ENCODE data around the gene RERE. TPM values are rescaled to one million over a fixed set of nuclear protein-coding genes. Genes with fewer than 3 reads are reported as not detected.

Gene RERE
- total RNA-seq, 1 donor from 2014 or later: 19.2 TPM

DNA sequence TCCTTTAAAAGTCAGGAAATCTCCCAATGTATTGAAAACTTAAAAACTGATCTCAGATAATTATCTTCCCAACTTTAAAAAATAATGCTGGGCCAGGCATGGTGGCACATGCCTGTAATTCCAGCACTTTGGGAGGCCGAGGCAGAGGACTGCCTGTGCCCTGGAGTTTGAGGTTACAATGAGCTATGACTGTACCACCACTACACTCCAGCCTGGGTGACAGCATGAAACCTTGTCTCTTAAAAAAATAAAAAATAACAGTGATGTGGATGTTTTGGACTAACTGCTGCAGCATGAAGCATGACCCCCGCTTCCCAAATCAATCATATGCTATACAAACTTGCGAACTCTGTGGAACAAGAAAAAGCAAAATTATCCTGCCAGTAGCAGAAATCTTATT lies 186.3 kb downstream of the RERE start:
- DNase-seq (ENCODE audit: low read depth) (no peak), FAIRE-seq (no peak)
- no peaks in the 10 kb centered on the region for H3K27me3 ChIP-seq (ENCODE audit: control insufficient read depth, insufficient read depth, low read length)
- H3K36me3 ChIP-seq (ENCODE audit: control insufficient read depth, insufficient read depth, low read length): no peaks in the 10 kb centered on the region
- TF ChIP-seq, protein P1, sequence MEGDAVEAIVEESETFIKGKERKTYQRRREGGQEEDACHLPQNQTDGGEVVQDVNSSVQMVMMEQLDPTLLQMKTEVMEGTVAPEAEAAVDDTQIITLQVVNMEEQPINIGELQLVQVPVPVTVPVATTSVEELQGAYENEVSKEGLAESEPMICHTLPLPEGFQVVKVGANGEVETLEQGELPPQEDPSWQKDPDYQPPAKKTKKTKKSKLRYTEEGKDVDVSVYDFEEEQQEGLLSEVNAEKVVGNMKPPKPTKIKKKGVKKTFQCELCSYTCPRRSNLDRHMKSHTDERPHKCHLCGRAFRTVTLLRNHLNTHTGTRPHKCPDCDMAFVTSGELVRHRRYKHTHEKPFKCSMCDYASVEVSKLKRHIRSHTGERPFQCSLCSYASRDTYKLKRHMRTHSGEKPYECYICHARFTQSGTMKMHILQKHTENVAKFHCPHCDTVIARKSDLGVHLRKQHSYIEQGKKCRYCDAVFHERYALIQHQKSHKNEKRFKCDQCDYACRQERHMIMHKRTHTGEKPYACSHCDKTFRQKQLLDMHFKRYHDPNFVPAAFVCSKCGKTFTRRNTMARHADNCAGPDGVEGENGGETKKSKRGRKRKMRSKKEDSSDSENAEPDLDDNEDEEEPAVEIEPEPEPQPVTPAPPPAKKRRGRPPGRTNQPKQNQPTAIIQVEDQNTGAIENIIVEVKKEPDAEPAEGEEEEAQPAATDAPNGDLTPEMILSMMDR (IDR thresholded peaks at IDR 0.05; ENCODE audit: insufficient read depth, low read length, severe bottlenecking): no peak
- H3K4me3 ChIP-seq (ENCODE audit: low read depth, low read length): no peak overlapping the region

DNA sequence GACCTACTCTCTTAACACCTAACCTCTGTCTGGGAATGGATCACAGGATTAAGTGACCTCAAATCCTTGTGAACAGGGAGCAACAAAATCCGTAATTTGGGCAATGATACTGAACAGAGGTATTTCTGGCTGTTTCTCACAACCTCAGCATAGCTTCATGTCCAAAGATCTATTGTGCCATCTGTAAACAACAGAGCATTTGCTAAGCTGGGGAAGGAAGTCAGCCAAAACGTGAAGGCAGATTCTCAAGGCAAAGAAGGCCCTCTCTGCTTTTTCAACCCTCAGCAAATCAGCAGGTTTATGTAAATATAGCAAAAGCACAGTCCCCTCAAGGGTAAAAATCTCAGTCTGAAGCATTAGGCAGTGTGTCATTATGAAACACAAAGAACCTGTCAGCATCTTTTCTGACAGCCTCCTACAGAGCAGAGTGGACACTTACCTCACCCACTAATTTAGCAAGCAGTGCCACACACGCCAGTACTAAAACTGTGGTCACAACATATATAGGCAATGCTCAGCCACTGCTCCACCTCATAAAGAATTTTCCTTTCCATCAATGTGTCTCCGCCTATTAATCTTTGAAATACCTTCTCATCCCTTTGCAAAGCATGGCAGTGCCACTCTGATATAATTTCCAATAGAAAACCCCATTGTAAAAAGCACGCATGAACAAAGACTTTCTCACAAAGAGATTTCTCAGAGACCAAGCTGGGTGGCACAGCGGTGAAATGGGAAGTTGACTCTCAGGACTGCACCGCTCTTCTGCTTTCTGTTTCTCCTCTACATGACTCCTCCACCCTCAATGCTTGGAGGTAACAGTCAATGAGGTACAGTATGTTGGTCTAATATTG lies 188.0 kb downstream of the RERE start:
- FAIRE-seq: no peak

DNA sequence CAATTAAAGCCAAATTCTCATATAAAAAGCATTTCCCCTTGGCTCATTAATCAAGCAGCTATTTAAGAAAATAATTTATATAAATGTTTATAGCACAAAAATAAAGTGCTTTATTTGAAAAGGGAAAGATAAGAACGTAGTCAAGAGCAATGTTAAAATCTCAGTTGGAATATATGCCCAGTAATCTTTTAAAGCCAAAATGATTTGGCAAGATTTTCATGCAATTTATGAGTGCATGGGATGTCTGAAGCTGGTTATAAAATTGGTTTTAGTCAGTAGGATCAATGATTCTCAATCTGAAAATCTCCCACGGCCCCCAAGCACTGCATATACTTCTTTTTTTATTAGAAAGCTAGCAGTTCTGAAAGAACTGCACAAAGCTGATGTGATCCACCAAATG lies 188.8 kb downstream of the RERE start:
- TF ChIP-seq, protein P1 (IDR thresholded peaks at IDR 0.05; ENCODE audit: insufficient read depth, low read length, severe bottlenecking): no peak
- no peak overlapping the region for H3K4me3 ChIP-seq (ENCODE audit: low read depth, low read length)
- DNase-seq (ENCODE audit: low read depth) (no peak), FAIRE-seq (no peak)
- H3K27me3 ChIP-seq (ENCODE audit: control insufficient read depth, insufficient read depth, low read length): no peaks in the 10 kb centered on the region
- no peaks in the 10 kb centered on the region for H3K36me3 ChIP-seq (ENCODE audit: control insufficient read depth, insufficient read depth, low read length)

More for the DNA sequence above, 188.0 kb downstream of the RERE start:
- Histone ChIP-seq H3K27me3 (ENCODE audit: control insufficient read depth, insufficient read depth, low read length) (no peaks in the 10 kb centered on the region), H3K4me3 (ENCODE audit: low read depth, low read length) (no peak overlapping the region), H3K36me3 (ENCODE audit: control insufficient read depth, insufficient read depth, low read length) (no peaks in the 10 kb centered on the region)
- DNase-seq (ENCODE audit: low read depth): no peak
- TF ChIP-seq, protein P1 (IDR thresholded peaks at IDR 0.05; ENCODE audit: insufficient read depth, low read length, severe bottlenecking): no peak

DNA sequence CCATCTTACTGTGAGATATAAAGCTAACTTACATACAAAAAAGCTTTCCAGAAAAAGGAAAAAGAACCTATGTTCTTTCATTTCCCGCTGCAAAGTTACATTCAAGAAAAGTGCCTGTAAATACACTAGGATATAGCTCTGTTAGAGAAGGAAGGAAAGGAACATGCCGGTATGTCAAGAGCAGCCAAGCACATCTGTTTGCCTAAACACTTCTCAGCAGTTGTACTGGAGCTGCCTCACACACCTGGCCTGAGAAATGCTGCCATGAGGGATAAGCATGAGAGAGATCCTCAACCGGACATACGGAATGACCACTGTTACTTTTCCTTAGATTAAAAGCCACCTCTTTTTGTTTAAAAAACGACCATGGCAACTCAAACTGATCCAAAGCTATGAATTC lies 189.7 kb downstream of the RERE start:
- TF ChIP-seq, protein P1 (IDR thresholded peaks at IDR 0.05; ENCODE audit: insufficient read depth, low read length, severe bottlenecking): no peak
- no peak for FAIRE-seq

DNA sequence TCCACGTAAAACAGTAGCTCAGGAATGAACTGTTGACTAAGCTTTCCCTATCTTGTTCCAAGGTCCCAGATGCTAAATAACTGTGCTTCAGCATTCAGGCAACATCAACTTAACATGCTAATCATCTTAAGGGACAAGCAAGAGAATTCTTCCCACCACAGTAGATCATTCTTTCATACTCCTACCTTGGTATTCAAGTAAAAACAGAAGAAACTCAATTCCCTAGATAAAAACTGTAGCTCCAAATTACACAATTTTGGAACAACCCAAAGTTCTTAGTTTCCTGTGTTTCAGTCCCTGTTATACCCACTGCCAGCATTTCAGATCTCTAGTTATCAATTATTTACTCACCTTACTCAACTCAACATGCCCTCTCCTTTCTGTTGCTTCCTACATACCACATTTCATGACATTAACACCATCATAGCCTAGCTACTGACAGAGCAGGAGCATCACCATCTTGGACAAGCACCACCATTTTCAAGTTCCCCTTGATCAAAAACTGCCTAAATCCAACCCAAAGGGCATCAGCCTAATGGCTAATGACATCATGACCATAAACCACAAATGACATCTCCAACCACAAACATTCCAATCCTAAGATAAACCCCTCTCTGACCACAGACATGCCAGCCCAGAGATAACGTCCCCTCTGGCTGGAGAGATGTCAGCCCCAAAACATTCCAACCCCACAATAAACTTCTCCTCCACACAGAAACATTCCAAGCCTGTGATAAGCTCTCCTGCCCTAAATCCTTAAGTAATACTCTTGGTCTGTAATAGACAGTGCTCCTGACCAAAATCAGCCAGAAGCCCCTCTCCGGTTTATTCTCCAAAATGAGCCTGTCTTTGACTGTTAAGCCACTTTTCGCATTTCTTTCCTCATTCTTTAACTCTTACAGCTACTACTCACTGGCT lies 191.2 kb downstream of the RERE start:
- DNase-seq (ENCODE audit: low read depth): peak; percentile 29
- FAIRE-seq: no peak
- TF ChIP-seq, protein P1 (IDR thresholded peaks at IDR 0.05; ENCODE audit: insufficient read depth, low read length, severe bottlenecking): no peak
- Histone ChIP-seq H3K27me3 (ENCODE audit: control insufficient read depth, insufficient read depth, low read length) (no peaks in the 10 kb centered on the region), H3K4me3 (ENCODE audit: low read depth, low read length) (no peak overlapping the region), H3K36me3 (ENCODE audit: control insufficient read depth, insufficient read depth, low read length) (no peaks in the 10 kb centered on the region)

More for the DNA sequence above, 189.7 kb downstream of the RERE start:
- Histone ChIP-seq H3K36me3 (ENCODE audit: control insufficient read depth, insufficient read depth, low read length) (no peaks in the 10 kb centered on the region), H3K4me3 (ENCODE audit: low read depth, low read length) (no peak overlapping the region), H3K27me3 (ENCODE audit: control insufficient read depth, insufficient read depth, low read length) (no peaks in the 10 kb centered on the region)
- DNase-seq (ENCODE audit: low read depth): no peak

Data from bronchial epithelial cell (primary cell).